Choroid plexus epithelial cell (primary cell): ENCODE data around the gene ERBB3.

ENCODE experiments used
- DNase-seq: peaks from one replicate; pipeline ENCODE4 v3.0.0-alpha.2; 2010; ENCODE audit warnings: low read depth
- H3K4me3 ChIP-seq: 2 replicates; pipeline ENCODE4 v1.5.1; 2011; ENCODE audit warnings: low read depth, mild to moderate bottlenecking, control low read depth, low read length, moderate library complexity
- TF ChIP-seq, protein P1 (sequence below): conservative IDR thresholded peaks from 2 replicates; pipeline ENCODE4 v1.5.1; 2011; ENCODE audit warnings: low read depth, mild to moderate bottlenecking, control low read depth, inconsistent platforms, low read length, moderate library complexity

Gene ERBB3

GRCh38 chr12:56130876-56131275 lies 50.9 kb downstream of the ERBB3 start:
- DNase-seq = no peak
- no peak overlapping the region for H3K4me3 ChIP-seq
- TF ChIP-seq, protein P1, sequence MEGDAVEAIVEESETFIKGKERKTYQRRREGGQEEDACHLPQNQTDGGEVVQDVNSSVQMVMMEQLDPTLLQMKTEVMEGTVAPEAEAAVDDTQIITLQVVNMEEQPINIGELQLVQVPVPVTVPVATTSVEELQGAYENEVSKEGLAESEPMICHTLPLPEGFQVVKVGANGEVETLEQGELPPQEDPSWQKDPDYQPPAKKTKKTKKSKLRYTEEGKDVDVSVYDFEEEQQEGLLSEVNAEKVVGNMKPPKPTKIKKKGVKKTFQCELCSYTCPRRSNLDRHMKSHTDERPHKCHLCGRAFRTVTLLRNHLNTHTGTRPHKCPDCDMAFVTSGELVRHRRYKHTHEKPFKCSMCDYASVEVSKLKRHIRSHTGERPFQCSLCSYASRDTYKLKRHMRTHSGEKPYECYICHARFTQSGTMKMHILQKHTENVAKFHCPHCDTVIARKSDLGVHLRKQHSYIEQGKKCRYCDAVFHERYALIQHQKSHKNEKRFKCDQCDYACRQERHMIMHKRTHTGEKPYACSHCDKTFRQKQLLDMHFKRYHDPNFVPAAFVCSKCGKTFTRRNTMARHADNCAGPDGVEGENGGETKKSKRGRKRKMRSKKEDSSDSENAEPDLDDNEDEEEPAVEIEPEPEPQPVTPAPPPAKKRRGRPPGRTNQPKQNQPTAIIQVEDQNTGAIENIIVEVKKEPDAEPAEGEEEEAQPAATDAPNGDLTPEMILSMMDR = no peak

DNA sequence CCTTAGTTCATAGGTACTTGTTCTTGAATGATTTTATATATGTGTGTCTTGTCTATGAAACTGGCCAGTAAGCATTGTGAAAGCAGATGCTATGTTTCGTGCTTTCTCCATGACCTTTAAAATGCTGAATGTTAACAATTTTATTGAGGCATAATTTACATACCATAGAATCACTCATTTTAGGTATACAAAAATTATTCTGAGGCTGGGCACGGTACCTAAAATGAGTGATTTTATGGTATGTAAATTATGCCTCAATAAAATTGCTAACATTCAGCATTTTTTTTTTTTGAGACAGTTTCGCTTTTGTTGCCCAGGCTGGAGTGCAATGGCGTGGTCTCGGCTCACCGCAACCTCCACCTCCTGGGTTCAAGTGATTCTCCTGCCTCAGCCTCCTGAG lies 54.9 kb downstream of the ERBB3 start:
- H3K4me3 ChIP-seq = no peak overlapping the region
- DNase-seq = no peak
- TF ChIP-seq, protein P1 = no peak

- DNase-seq = no peak
- H3K4me3 ChIP-seq = no peak overlapping the region
- TF ChIP-seq, protein P1 = no peak
Observed at GRCh38 chr12:56137853-56138571, 58.0 kb downstream of the ERBB3 start.

- no peak overlapping the region for H3K4me3 ChIP-seq
- no peak for DNase-seq
- TF ChIP-seq, protein P1 = no peak
Observed at GRCh38 chr12:56141946-56142784, 62.2 kb downstream of the ERBB3 start.

DNA sequence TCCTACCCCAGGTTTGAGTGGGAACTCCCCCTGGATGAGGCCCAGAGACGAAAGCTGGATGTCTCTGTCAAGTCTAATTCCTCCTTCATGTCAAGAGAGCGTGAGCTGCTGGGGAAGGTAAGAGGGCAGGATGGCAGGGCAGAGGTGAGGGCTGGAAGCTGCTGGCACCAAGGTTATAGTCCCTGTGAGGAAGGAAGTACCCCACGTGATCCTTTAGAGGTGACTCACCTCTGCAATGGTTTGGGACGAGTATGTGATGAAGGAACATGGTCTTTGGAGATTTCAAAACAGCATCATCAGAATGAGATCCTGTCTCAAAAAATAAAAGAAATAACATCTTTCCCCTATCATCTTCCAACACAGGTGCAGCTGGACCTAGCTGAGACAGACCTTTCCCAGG lies 63.3 kb downstream of the ERBB3 start:
- H3K4me3 ChIP-seq = no peak overlapping the region
- DNase-seq = no peak
- TF ChIP-seq, protein P1 = no peak

DNA sequence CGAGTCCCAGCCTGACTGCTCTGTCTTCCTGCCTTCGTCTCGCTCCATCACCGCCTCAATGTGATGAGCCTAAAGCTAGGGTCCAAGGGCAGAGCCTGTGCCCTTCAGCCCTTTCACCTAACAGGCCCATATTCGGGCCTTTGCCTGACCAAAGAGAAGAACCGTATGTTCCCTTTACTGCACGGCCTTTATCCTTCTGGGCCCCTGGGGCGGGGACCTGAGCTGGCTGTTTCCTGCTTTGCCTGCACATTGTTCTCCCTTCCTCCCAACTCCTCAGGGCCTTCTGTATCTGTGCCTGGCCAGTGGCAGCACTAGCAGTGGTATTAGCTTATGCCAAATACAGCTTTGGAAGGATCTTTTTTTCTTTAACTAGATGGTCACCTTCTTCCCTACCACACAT lies 63.9 kb downstream of the ERBB3 start:
- TF ChIP-seq, protein P1 = no peak
- no peak for DNase-seq
- H3K4me3 ChIP-seq = no peak overlapping the region
